ENCODE results near the gene COBLL1. TPM values are rescaled to one million over a fixed set of nuclear protein-coding genes. Genes with fewer than 3 reads are reported as not detected.

Gene COBLL1
- total RNA-seq, 1 experiment from 2014 or later: 8.4 TPM

DNA sequence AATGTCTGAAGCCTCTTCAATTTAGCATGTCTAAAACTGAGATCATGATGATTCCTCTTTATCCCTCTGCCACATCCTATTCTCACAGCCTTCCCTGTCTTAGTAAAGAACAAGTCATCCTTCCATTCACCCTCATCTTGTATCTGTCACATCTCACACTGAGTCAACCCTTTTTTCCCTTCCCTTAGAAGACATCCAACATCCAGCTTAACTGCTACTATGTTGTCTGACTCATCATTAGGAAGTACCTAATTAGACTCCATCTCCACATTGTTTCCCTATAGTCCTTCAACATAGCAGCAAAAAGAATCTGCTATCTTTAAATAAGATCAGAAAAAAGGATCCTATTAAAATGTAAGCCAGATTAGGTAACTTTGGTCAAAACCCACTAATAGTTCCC is 135.1 kb downstream of the COBLL1 start:
- no peaks in the 10 kb centered on the region for H3K9me3 ChIP-seq (replicated peaks)
- H3K36me3 ChIP-seq: no peaks in the 10 kb centered on the region
- no peak overlapping the region for H3K27ac ChIP-seq
- H3K27me3 ChIP-seq (replicated peaks): no peaks in the 10 kb centered on the region
- DNase-seq (ENCODE audit: low read depth in 1 of 2, low spot score in 2 of 2): peak in 1 of 2 experiments; percentile 29
- H3K4me1 ChIP-seq (replicated peaks): peaks cover 10% of the 10 kb centered on the region
- no peak overlapping the region for H3K4me3 ChIP-seq

DNA sequence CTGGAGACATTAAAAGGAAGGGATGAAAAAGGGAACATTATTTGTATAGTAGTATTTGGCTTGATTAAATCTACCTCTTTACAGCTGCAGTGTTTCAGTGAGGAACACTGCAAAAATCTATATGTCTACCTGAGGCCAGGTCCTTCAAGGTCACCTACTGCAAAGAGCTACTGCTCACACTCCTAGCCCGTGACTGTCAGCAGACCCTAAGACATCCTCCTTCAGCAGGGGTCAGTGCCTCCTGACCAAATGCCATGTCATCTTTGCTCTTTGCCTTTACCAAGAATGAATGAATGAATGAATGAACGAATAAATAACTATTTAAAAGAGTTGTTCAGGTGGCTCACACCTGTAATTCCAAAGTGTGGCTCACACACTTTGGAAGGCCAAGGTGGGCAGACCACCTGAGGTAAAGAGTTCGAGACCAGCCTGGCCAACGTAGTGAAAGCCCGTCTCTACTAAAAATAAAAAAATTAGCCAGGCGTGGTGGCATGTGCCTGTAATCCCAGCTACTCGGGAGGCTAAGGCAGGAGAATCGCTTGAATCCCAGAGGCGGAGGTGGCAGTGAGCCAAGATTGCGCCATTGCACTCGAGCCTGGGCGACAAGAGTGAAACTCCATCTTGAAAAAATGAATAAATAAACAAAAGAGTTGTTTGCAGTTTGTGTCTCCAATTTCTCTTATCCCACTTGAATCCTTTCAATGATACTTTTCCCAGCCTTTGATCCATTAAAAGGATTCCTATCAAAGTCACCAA is 136.0 kb downstream of the COBLL1 start:
- Histone ChIP-seq H3K4me1 (replicated peaks) (peaks cover 10% of the 10 kb centered on the region), H3K27me3 (replicated peaks) (no peaks in the 10 kb centered on the region), H3K27ac (no peak overlapping the region), H3K4me3 (no peak overlapping the region), H3K36me3 (no peaks in the 10 kb centered on the region), H3K9me3 (replicated peaks) (no peaks in the 10 kb centered on the region)
- no peak for DNase-seq (ENCODE audit: low read depth in 1 of 2, low spot score in 2 of 2)

DNA sequence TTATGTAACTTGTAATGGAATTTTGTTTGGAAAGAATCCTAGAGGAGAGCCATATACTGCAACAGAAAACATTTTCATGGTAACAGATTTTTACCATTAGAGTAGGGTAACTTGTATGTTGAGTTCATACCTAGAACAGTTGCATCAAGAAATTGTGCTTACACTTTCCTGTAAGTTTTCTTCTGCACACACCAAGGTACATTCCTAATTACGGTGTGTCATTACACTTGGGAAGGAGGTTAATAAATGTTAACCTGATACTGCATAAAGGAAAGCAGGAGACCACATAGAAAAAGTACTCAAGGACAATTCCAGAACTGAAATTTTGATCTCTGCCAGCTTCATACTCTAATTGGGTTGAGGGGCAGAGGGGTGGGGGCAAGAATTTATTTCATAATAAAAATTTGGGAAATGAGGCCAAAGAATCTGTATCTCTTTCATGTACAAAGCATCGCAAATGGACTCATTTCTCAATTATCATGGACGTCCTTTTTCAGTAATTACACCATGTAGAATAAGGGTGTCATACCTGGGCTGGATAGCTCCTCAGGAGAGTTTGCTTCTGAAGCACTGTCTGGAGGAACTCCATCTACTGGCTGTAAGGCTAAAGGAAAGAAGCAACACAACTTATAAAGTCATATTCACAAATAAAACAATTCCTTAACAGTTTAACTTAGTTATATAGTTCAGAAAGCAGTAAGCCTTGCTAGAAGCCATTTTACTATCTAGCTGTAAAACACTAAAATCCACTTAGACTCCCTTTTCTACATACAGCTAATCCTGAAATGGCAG is 137.5 kb downstream of the COBLL1 start:
- no peaks in the 10 kb centered on the region for H3K9me3 ChIP-seq (replicated peaks)
- no peaks in the 10 kb centered on the region for H3K27me3 ChIP-seq (replicated peaks)
- H3K27ac ChIP-seq: no peak overlapping the region
- no peaks in the 10 kb centered on the region for H3K36me3 ChIP-seq
- DNase-seq (ENCODE audit: low read depth in 1 of 2, low spot score in 2 of 2): no peak
- peaks cover 10% of the 10 kb centered on the region for H3K4me1 ChIP-seq (replicated peaks)
- no peak overlapping the region for H3K4me3 ChIP-seq

DNA sequence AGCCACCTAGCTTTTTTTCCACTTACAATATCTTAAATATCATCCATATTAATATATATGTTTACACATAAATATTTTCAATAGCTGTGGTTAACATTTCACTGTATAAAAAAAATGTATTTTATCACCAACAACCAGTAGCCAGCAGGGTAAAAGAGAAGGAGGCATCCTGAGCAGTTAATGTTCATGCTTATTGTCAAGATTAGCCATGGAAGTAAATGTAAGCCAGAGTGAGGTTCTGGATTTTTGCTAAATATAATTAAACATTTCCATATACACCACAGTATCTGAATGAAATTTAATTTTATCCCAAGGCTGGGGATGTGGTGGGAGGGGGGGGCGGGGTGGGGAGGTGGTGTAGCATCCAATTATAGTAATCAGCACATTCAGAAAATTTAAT is 140.1 kb downstream of the COBLL1 start:
- Histone ChIP-seq H3K36me3 (peaks cover 3% of the 10 kb centered on the region; the same call in 1 of the 2 replicates), H3K9me3 (replicated peaks) (no peaks in the 10 kb centered on the region), H3K27me3 (replicated peaks) (no peaks in the 10 kb centered on the region), H3K4me3 (no peak overlapping the region), H3K4me1 (replicated peaks) (peaks cover 7% of the 10 kb centered on the region), H3K27ac (no peak overlapping the region)
- no peak for DNase-seq (ENCODE audit: low read depth in 1 of 2, low spot score in 2 of 2)

DNA sequence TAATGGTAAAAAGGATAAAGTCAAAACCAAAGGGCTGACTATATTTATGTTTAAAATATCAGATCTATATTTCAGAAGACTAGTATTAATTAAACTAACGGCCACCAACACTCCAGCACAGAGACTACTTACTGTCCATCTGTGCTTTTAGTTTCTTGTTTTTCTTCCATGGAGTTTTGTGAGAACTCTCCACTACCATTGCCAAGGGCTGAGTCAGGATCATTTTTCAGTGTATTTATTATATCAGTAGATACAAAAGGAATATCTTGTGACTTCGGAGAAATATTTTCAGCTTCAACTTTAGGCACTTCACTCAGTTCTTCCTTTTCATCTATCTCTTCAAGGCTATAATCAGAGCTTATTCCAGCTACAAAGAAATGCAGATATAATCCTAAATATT is 141.2 kb downstream of the COBLL1 start:
- H3K27me3 ChIP-seq (replicated peaks): no peaks in the 10 kb centered on the region
- H3K4me1 ChIP-seq (replicated peaks): no peaks in the 10 kb centered on the region
- H3K4me3 ChIP-seq: no peak overlapping the region
- no peak overlapping the region for H3K27ac ChIP-seq
- H3K36me3 ChIP-seq: peaks cover 5% of the 10 kb centered on the region; the same call in 1 of the 2 replicates
- H3K9me3 ChIP-seq (replicated peaks): no peaks in the 10 kb centered on the region
- DNase-seq (ENCODE audit: low read depth in 1 of 2, low spot score in 2 of 2): no peak

DNA sequence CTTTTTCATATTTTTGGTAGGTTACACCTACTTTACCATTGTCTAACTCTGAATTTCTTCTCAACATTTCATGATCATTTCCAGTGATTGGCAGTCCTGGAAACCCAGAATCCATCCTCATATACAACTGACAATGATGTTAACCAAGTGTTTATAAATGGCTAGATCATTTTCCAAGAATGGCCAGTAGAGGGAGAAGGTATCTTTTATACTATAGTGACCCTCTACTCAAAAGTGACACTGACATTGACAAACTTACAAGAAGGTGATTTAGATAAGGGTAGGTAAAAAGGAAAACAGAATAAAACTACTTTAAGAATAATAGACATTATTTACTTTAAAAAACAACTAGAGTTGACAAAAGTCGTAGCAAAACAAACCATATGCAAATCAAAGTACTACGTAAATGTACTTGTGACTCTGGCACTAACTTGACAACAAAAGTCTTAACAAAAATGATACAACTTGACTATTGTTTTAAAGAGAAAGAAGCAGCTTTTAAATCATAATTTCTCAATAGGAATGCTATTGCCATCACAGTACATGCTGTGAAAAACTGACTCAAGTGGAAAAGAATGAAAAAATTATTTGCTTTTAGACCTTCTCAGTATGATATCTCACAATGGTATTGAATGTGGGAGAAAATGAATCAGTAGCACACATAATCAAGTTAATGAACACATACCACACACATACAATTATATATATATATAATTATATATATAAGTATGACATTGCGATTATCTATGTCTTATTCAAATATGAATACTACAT is 143.7 kb downstream of the COBLL1 start:
- H3K27ac ChIP-seq: no peak overlapping the region
- H3K9me3 ChIP-seq (replicated peaks): no peaks in the 10 kb centered on the region
- peaks cover 11% of the 10 kb centered on the region for H3K36me3 ChIP-seq
- peak in 1 of 2 experiments; percentile 16 for DNase-seq (ENCODE audit: low read depth in 1 of 2, low spot score in 2 of 2)
- H3K4me3 ChIP-seq: no peak overlapping the region
- H3K27me3 ChIP-seq (replicated peaks): no peaks in the 10 kb centered on the region
- no peaks in the 10 kb centered on the region for H3K4me1 ChIP-seq (replicated peaks)

DNA sequence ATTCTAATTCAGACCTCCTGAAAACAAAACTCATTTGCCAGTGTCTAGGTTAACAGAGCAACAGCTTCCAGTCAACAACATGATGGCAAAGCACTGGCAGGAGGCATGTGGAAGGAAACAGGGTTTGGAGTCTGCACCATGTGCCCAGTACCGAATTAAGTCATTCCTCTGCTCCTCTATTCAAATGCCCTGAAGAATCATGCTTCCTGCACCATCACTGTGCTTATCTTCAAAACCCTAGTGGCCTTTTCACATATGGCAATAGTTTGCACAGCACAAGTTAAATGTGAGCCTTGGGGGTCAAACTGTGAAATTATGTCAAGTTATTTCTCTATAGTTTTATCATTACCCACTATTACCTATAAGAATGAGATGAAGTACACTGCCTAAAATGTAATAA is 145.0 kb downstream of the COBLL1 start:
- no peaks in the 10 kb centered on the region for H3K27me3 ChIP-seq (replicated peaks)
- peaks cover 11% of the 10 kb centered on the region for H3K36me3 ChIP-seq
- no peak overlapping the region for H3K4me3 ChIP-seq
- no peak overlapping the region for H3K27ac ChIP-seq
- DNase-seq (ENCODE audit: low read depth in 1 of 2, low spot score in 2 of 2): no peak
- no peaks in the 10 kb centered on the region for H3K9me3 ChIP-seq (replicated peaks)
- H3K4me1 ChIP-seq (replicated peaks): no peaks in the 10 kb centered on the region

DNA sequence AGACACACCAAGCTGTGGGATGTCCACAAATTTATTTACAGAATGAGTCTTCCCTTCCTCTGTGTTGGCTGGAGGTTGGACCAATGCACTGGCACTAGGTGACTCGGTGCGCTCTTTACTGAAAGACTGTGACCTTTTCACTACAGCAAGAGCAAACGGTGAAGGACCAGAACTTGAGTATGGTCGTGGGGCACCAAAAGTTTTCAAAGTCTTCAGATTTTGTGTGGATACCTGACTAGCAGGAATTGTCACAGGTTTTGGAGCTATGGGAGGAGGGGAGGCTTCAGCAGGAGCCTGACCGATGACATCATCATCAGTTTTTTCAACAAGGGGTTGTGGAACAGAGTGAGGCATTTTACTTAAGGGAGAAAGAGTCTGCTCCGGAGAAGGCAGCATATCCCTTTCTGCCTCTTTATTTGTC is 147.3 kb downstream of the COBLL1 start:
- peaks cover 11% of the 10 kb centered on the region for H3K36me3 ChIP-seq

DNA sequence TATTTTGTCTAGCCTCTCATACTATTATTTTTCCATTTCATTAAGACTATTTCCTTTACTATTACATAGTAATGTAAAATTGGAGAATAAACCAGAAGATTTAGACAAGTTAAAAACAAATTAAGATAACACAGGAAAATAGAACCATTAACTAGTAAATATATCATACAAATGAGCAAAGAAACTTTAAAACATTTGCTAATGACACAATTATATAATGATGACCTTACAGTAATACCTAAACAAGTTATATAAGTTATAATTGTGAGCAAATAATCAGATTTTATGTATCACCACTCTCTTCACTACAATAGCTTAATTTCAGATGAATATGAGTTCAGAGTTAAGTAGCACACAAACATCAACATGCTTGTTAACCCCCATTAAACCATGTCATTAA is 147.8 kb downstream of the COBLL1 start:
- Histone ChIP-seq H3K9me3 (replicated peaks) (no peaks in the 10 kb centered on the region), H3K36me3 (peaks cover 10% of the 10 kb centered on the region), H3K4me1 (replicated peaks) (no peaks in the 10 kb centered on the region), H3K4me3 (no peak overlapping the region), H3K27ac (no peak overlapping the region), H3K27me3 (replicated peaks) (no peaks in the 10 kb centered on the region)
- no peak for DNase-seq (ENCODE audit: low read depth in 1 of 2, low spot score in 2 of 2)

More for the DNA sequence above, 147.3 kb downstream of the COBLL1 start:
- H3K4me1 ChIP-seq (replicated peaks): no peaks in the 10 kb centered on the region
- no peak overlapping the region for H3K27ac ChIP-seq
- H3K27me3 ChIP-seq (replicated peaks): no peaks in the 10 kb centered on the region
- no peak overlapping the region for H3K4me3 ChIP-seq
- no peaks in the 10 kb centered on the region for H3K9me3 ChIP-seq (replicated peaks)
- no peak for DNase-seq (ENCODE audit: low read depth in 1 of 2, low spot score in 2 of 2)

DNA sequence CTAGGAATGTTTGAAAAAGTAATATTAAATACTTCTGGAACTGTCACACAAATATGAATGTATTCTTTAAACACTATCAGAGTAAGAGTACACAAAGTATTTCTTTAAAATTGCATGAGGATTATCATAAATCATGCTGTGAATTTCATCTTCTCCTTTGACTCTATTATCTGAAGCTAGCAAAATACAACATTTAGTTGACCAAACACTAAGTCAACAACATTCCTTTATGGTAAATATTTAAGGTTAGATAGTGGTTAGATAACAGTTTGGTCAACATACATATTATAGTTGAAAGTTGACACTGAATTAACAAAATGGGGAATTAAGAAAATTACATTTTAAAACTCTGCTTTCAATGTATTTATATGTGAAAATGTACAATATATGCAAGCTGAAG is 148.2 kb downstream of the COBLL1 start:
- Histone ChIP-seq H3K9me3 (replicated peaks) (no peaks in the 10 kb centered on the region), H3K4me3 (no peak overlapping the region), H3K4me1 (replicated peaks) (no peaks in the 10 kb centered on the region), H3K27ac (no peak overlapping the region), H3K36me3 (peaks cover 8% of the 10 kb centered on the region), H3K27me3 (replicated peaks) (no peaks in the 10 kb centered on the region)
- DNase-seq (ENCODE audit: low read depth in 1 of 2, low spot score in 2 of 2): no peak

DNA sequence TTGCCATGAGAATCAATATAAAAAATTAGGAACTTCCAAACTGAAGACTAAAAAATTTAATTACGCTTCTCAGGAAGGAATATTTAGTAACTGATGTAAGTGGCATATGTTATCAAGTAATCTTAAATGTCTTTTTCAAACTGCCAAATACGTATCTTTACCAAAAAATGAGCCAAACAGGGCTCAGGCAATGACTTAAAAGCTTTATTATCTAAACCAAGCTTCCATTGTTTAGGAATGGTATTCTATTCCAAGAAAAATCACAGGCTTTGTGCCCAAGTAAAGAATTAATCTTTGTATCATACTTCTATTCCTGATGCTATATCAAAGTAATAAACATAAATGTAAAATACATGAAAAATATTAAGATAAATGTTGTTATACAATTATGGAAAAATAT is 148.7 kb downstream of the COBLL1 start:
- H3K27me3 ChIP-seq (replicated peaks): no peaks in the 10 kb centered on the region
- no peaks in the 10 kb centered on the region for H3K4me1 ChIP-seq (replicated peaks)
- peaks cover 8% of the 10 kb centered on the region for H3K36me3 ChIP-seq
- no peak overlapping the region for H3K4me3 ChIP-seq
- DNase-seq (ENCODE audit: low read depth in 1 of 2, low spot score in 2 of 2): no peak
- no peak overlapping the region for H3K27ac ChIP-seq
- no peaks in the 10 kb centered on the region for H3K9me3 ChIP-seq (replicated peaks)

DNA sequence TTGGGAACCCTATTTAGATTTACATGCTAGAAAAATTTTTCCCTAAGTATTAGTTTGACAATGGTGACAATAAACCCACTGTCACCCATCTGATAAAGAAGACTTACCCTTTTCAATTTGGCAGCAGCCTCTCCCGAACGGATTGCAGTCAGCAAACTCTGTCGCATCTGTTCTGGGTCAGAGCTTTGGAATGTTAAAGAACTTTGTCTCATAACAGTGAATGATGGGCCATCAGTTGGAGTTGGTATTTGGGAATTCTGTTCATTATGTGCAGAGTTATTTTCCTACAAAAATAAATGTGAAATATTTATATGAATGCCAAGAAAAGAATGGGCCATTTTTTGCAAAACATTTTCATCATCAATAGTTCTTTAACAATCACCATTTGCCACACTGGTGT is 149.5 kb downstream of the COBLL1 start:
- Histone ChIP-seq H3K27me3 (replicated peaks) (no peaks in the 10 kb centered on the region), H3K4me1 (replicated peaks) (no peaks in the 10 kb centered on the region), H3K4me3 (no peak overlapping the region), H3K27ac (no peak overlapping the region), H3K36me3 (peaks cover 8% of the 10 kb centered on the region), H3K9me3 (replicated peaks) (no peaks in the 10 kb centered on the region)
- DNase-seq (ENCODE audit: low read depth in 1 of 2, low spot score in 2 of 2): no peak

DNA sequence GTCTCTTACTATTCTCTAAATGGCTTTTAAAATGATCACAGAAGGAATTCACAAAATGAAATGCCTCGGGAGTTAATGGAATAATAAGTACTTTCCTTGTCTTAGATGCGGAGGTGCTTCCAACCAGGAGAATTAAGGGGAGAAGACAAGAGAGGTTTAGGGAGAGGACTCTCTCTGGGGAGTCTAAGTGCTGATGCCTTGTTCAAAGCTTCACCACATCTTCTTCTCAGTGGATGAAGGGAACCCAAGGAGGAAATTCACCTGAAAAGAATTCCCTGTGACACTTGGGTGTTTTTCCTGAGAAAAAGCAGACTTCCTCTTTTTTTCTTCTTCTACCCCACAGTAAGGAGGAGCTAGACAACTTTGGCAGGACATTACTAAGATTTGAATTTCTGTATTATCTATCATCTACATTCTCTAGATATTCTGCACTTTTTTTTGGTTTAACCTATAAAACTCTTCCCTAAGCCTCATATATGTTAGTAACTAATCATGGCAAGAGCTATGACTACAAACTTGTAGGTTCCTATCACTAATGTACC is 150.2 kb downstream of the COBLL1 start:
- DNase-seq (ENCODE audit: low read depth in 1 of 2, low spot score in 2 of 2): no peak
- Histone ChIP-seq H3K27ac (no peak overlapping the region), H3K9me3 (replicated peaks) (no peaks in the 10 kb centered on the region), H3K4me3 (no peak overlapping the region), H3K36me3 (peaks cover 8% of the 10 kb centered on the region), H3K4me1 (replicated peaks) (no peaks in the 10 kb centered on the region), H3K27me3 (replicated peaks) (no peaks in the 10 kb centered on the region)

Measured in SJSA1 (cell line).